GM19463 (cell line): Measurements from ENCODE around the gene P2RY11.

Source experiments
- ATAC-seq: cut with Tn5 transposase; IDR thresholded peaks from one replicate; pipeline ENCODE4 v1.9.1; 2021; ENCODE audit warnings: mild to moderate bottlenecking, moderate library complexity; ENCODE audit not compliant: unreplicated experiment

P2RY11 gene

DNA sequence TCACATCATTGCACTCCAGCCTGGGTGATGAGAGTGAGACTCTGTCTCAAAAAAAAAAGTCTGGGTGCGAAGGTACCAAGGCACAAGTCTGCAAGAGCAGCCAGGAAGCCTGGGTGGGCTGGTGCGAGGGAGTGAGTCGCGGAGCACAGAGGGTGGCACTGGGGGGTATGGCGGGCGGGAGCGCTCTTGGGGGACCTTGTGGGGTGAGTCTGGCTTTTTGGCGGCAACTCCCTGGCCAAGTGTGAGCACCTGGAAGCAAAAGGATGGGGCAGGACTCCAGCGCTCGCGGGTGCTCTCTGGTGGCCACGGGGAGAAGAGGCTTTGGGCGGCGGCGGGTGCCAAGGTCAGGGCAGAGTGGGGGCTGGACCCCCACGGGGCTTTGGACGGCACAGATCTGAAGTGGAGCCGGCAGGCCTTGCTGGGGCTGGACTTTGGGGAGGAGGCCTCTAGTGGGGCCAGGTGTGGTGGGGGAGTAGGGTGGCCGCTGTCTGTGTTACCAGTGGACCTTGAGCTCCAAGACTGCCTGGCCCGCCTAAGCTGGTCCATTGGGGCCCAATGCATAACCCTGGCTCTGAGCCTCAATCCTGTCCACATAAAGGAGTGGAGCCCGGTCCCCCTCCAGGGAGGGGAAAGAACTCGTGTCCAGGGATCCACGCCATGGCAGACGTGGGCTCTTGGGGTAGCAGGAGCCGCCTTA, 1.6 kb downstream of the P2RY11 start:
- ATAC-seq: no peak

DNA sequence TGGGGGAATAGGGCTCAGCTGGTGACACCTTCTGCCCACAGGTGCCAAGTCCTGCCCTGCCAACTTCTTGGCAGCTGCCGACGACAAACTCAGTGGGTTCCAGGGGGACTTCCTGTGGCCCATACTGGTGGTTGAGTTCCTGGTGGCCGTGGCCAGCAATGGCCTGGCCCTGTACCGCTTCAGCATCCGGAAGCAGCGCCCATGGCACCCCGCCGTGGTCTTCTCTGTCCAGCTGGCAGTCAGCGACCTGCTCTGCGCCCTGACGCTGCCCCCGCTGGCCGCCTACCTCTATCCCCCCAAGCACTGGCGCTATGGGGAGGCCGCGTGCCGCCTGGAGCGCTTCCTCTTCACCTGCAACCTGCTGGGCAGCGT, 2.1 kb downstream of the P2RY11 start:
- no peak for ATAC-seq

DNA sequence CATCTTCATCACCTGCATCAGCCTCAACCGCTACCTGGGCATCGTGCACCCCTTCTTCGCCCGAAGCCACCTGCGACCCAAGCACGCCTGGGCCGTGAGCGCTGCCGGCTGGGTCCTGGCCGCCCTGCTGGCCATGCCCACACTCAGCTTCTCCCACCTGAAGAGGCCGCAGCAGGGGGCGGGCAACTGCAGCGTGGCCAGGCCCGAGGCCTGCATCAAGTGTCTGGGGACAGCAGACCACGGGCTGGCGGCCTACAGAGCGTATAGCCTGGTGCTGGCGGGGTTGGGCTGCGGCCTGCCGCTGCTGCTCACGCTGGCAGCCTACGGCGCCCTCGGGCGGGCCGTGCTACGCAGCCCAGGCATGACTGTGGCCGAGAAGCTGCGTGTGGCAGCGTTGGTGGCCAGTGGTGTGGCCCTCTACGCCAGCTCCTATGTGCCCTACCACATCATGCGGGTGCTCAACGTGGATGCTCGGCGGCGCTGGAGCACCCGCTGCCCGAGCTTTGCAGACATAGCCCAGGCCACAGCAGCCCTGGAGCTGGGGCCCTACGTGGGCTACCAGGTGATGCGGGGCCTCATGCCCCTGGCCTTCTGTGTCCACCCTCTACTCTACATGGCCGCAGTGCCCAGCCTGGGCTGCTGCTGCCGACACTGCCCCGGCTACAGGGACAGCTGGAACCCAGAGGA, 2.6 kb downstream of the P2RY11 start:
- no peak for ATAC-seq

DNA sequence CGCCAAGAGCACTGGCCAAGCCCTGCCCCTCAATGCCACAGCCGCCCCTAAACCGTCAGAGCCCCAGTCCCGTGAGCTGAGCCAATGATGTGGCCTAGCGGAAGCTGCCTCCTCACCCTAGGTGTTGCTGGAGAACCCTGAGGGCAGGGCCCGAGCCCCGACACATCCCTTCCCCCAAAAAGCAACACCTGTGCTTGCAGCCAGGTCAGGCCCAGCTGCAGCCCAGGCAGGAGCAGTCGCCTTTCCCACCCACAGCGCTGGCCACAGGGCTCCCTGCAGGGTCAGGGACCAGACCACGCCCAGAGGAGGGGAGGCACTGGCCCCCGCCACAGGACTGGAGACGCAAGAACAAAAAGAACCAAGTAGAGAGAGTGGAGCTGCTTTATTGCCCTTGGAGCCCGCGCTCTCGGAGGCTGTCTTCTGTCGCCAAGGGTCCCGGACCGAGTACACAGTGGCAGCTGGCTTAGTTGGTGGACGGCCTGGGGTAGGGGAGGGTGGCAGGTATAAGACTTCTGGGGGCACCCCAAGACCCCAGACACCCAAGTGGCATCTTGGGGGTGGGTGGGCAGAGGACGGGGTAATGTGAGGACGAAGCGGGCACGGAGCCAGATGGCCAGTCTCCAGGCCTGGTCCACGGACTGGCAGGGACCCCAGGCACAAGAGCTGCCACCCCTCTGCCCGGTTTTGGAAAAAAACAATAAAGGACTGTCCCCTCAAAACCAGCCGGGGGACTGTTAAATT, 3.3 kb downstream of the P2RY11 start:
- no peak for ATAC-seq

DNA sequence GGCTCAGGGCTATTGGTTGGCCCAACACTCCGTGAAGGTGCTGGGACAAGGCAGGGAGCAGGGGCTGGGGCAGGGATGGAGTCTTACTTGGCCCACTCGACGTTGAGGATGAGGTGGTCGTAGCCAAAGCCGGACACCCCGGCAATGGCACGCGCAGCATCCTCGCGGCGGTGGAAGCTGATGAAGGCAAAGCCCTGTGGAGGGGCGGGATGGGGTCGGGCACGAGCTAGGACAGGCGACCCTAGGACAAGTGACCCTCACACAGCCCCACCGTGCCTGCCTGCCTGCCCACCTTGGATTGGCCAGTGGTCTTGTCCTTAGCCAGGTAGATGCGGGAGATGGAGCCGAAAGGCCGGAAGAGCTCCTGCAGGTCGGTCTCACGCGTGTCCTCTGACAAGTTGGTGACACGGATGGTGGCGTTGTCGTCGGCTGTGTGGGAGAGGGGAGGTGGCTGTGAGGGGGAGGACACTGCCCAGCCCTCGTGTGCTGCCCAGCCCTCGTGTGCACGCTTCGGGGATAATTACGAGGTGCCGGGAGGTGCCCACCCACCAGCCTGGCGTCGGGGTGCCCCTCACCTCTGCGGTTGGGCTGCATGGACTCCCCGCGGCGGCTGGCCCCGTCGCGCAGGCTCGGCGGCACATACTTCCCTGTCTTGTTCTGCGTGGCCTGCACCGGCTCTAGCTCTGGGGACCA, 4.0 kb downstream of the P2RY11 start:
- no peak for ATAC-seq

DNA sequence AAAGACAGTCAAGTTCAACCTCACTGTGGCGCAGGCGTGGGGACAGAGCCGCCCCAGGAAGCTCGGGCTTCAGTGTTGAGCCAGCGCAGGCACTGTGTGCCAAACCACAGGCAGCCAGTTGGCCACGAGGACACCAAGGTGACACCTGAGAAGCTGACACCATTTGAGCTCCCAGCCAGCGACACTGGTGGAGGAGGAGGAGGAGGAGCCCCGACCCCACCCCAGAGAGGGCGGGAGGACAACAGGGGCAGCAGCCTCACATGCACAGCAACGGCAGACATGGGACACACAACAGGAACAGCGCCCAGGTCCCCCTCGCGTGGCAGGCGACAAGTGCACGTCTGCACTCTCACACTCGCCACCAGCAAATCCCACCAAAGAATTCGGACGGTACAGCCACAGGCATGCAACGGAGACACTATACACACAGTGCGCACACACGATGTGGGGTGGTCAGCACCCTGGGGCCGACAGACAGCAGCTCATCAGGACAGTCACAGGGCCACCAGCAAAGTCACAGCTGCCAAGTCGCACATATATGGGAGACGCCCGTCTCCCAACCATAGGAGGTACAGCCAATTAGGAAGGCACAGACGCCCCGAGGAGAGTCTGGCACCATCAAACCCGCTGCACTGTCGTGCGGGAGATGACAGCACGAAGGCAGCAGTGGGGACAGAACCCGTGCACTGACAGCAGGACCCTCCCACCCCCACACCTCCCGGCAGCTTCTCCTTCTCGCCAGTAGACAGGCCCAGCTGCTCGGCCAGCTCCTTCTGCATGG, 4.8 kb downstream of the P2RY11 start:
- no peak for ATAC-seq

DNA sequence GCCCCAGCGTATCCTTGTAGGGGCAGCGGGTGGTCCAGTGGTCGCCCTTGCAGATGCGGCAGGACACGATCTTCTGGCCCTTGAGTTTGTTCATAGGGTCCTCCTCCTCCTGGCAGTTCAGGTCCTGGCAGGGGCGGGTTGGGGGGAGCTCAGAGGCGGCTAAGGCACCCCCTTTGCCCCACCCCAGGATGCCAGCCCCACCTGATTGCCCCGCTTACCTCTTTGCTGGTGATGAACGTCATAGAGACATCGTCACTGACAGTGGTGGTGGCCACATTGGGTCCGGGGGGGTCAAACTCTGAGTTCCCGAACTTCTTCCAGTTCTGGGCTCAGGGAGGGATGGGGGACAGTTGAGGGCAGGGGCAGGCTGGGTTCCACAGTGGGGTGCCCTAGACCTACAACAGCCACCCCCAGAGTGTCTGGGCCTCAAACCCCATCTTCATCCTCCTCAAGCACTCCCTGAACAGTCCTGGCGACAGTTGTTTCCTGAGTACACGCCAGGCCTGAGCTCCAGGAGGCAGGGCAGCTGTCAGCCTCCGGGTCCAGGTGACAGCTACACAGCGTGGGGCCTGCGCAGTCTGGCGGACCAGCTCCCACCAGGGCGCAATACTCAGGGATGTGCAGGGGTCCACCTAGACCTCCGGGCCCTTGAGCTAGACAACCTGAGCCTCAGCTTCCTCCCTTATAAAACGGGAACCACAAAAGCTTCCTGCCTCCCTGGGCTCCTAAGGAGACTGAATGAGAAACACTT, 5.5 kb downstream of the P2RY11 start:
- ATAC-seq: no peak

DNA sequence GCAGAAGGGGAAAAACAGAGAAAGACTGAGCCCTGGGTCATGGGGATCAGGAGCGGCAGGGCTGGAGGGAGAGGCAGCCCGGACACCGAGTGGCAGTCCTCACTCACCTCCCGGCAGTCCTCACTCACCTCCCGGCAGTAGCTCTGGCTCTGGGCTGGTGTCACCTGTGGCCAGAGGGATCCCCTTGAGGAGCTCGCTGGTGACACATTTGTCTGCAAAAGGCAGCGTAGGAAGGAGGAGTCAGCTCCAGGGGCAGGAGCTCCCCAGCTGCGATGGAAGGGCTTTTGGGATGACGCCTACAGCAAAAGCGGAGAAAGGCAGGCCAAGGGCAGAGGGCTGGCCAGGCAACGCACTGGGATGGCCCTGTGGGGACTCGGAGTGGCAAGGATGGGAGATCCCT, 7.5 kb downstream of the P2RY11 start:
- ATAC-seq: no peak

DNA sequence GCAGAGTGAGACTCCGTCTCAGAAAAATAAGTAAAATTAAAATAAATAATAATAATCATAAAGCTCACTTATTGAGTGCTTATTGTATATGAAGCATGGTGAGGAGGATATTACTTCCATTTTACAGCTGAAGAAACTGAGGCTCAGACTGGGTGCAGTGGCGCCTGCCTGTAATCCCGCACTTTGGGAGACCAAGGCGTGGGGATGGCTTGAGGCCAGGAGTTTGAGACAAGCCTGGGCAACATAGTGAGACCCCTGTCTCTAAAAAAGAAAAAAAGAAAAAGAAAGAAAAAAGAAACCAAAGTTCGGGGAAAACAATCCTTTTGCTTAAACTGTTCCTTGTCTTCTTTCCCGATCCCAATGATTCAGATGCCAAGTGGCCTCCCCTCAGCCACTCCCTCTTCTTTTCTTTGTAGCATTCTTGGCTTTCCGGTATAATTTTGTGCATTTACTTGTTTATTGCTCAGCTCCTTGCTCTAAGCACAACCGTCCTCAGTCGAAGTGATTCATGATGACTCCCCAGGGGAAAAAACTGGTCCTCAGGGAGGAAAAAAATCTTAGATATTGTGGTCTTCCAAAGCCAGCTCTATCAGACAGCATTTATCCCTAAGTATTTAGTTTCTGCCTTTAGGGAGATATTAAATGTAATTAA, 9.2 kb downstream of the P2RY11 start:
- ATAC-seq: no peak

DNA sequence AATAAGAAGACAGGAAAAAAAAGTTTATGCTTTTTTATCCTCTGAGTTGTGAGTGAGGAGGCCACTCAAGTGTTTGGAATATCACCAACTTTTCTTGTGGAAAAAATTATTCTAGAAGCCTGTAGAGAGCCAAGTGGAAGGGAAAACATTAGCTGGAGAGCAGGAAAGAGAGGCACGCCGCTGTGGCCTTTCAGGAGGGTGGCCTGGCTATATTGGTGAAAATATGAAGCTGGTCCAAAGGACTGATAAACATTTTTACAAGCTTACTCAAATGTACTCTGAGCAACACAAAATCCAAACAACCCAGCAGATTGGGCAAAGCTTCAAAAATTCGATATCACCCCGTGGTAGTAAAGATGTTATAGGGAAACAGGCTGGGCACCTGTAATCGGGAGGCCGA, 10.6 kb downstream of the P2RY11 start:
- ATAC-seq: no peak

DNA sequence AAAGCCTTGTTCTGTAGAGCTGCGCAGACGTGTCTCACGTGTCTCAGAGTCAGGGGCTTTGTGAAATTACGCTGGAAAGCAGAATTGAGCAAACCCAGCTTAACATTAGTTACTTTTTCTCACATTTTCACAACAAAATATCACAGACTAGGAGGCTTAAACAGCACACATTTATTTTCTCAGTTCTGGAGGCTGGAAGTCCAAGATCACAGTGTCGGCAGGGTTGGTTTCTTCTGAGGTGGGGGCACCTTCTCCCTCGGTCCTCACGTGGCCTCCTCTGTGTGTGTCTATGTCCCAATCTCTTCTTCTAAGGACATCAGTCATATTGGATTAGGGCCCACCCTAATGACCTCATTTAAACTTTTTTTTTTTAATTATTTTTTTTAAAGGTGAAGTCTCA, 12.9 kb downstream of the P2RY11 start:
- ATAC-seq: no peak

DNA sequence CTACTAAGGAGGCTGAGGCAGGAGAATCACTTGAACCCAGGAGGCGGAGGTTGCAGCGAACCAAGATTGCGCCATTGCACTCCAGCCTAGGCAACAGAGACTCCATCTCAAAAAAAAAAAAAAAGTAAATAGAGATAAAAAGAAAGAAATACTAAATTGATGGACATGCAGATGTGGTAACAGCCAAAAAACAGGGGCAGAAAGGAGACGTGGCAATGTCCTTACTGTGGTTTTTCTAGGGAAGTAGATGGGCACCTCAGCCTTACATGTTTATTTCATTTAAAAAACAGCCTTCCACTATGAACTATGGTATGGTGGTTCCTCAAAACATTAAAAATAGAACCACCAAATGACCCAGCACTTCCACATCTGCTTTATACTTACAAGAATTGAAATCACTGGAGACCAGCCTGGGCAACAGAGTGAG, 14.7 kb downstream of the P2RY11 start:
- ATAC-seq: no peak

DNA sequence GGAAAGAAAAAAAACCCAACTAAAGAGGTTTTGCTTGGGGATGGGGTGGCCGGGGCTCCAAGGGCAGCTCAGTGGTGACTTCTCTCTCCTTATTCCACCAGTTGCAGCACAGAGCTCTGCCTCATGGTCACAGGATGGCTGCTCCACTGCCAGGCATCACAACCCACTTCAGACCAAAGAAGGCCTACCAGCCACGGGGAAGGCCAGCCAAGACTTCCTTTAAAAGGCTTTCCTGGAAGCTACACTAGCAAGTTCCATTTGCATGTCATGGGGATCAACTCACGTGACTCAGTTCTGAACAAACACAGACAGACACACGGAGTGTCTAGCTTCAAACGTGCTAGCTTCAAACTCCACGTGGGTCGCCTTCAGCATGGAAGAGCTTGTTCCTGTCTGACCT, 21.4 kb downstream of the P2RY11 start:
- no peak for ATAC-seq

DNA sequence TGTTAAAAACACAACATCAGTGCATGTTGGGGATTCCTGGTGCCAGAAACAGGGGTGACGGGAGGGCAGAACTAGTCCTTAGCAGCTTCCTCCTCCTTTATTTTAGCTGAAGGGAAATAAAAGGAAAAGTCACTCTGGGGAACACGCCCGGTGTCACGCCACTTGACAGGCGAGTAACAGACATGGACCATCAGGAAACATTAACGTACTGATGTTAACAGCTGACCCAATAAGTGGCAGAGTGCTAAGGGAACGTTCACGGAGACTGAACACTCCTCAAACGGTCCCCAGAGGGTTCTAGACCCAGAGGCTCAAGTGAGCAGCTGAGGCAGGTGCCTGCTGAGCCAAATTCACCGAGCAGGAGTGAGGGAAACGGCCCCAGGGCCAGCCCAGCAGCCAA, 22.1 kb downstream of the P2RY11 start:
- ATAC-seq: no peak

DNA sequence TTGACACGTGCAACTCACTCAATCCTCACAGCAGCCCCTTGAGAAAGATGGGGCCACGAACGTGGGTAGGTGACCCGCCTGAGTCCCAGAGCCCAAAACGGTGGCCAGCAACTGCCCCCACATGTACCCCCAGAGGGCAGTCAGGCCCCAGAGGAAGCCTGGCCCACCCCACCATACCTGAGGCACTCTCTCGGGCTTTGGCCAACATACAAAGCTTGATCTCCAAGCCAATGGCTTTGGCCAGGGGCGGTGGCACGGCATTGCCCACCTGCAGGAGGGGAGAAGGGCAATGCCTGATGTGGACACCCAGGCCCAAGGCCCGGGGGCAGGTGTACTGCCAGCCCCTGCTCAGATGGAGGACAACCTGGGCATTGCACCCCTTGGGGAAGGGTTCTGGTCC, 22.5 kb downstream of the P2RY11 start:
- no peak for ATAC-seq

DNA sequence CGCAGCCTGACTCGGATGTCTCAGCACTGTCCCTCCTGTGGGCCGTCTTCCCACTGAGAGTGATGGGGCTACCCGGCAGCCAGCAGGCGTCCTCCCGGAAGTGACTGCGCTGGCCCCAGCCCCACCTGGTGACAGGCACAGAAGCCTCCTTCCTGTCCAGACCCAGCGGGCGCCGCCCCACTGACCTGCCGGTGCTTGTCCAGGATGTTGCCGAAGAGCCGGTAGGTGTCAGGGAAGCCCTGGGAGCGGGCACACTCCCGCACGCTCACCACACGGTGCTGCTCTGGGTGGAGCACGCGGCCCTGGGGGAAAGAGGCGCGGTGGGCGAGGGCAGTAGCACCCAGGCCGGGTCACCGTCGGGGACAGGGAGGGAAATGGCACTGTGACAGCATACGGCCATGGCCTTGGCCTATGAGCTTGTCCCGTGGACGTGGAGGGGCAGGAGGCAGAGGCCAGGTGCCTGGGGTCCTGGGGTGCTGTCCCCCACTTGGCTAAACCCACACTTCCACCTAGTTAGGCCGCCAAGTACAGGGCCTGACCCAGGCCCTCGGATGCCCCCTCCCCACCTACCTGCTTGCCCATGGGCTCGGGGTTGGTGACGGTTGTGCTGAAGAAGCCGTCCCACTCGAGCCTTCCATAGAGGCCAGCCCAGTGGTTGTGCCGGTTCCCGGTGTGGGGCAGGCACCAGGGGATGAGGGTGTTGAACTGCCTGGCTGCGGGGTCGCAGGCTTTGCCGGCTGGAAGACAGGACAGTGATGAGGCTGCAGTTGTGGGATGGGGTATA, 24.2 kb downstream of the P2RY11 start:
- ATAC-seq: no peak

DNA sequence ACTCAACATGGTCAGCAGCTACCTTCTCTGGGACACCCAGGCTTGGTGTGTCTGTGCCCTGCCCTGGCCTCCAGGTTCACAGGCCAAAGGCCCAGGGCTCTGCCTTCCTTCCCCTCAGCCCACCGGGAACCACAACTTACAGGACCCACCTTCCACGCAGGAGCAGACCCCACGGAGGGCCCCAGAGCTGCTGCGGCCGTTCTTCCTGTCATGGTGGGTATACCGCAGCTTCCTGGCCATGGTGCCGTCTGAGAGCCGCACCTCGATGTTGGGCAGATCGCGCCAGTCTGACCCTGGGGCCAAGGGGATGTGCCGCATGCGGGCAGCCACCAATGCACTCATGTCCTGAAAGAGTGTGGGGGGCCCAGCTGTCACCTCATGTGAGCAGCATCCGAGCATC, 25.4 kb downstream of the P2RY11 start:
- no peak for ATAC-seq

DNA sequence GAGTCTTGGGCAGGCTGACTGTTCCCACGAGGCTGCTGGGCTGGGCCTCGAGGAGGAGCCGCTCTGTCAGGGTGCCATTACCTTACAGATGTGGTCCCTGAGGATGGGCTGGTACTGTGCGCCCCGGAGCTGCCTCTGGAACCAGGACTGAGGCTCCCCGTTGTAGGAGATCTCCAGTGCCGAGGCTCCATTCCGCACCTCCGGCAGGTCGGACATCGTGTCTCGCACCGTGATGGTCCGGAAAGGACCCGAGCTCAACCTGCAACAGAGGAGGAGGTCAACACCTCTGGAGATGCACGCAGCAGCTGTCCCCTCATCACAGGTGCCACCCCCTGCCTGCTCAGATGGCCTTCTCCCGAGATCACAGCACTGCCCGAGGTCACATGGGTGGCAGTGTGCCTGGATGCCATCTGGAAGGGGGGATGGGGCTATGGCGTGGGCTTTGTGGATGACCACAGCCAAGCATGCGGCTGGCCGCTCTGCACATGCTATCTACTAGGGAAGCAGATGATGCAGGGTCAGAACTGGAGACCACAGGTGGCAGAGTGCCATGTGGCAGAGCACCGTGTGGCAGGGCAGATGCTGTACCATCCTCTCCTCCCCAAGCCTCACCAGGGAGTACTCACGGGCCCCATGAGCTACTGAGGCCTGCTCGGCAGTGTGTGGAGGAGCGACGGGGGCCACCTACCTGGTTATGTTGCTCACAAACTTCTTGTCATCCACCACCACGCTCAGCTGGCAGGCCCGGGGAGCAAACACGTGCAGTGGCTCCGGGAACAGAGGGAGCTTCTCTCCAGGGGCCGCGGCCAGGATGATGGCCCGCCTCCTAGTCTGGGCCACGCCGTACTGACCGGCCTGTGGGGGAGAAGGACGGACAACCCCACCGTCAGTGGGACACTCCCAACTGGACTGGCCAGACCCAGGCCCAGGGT, 26.5 kb downstream of the P2RY11 start:
- no peak for ATAC-seq
